GM13977 (cell line): ENCODE measurements around the gene CSK.

ENCODE experiments used
- DNase-seq: peaks from one replicate; pipeline ENCODE4 v3.0.0; 2012; ENCODE audit warnings: low spot score
- CTCF ChIP-seq: IDR thresholded peaks from 2 replicates; pipeline ENCODE4 v1.5.1; 2012; ENCODE audit warnings: mild to moderate bottlenecking, control low read depth; ENCODE audit not compliant: insufficient read depth; ENCODE audit errors: extremely low read depth, missing control alignments
- in situ Hi-C: fragments of 300-500 bp; cut with MboI; formaldehyde crosslinking; loops from one replicate; pipeline ENCODE4 v1.12.0; 2022; ENCODE audit warnings: low sequenced_read_pairs, low pct_unique_long_range_greater_than_20kb, mixed read lengths, inconsistent platforms; ENCODE audit not compliant: unreplicated experiment

CSK gene

GRCh38 chr15:74748322-74748946 is 33.4 kb upstream of the CSK start, which contains the start of gene CYP1A2:
Gene CYP1A2 (plus strand): TSS chr15:74748845. CDS start chr15:74749739, 894 bp downstream.
- DNase-seq = no peak
- TF ChIP-seq CTCF = no peak
- in situ Hi-C loops = no loop called here

GRCh38 chr15:74749832-74750231 is 32.0 kb upstream of the CSK start:
- in situ Hi-C loops = no loop called here
- DNase-seq = no peak
- TF ChIP-seq CTCF = no peak

- TF ChIP-seq CTCF = no peak
- no peak for DNase-seq
- in situ Hi-C loops = no loop called here
Observed at GRCh38 chr15:74750751-74751150, 31.1 kb upstream of the CSK start.

- TF ChIP-seq CTCF = no peak
- in situ Hi-C loops = no loop called here
- DNase-seq = no peak
Observed at GRCh38 chr15:74752011-74752410, 29.9 kb upstream of the CSK start.

GRCh38 chr15:74752531-74752930 is 29.3 kb upstream of the CSK start:
- in situ Hi-C loops = no loop called here
- no peak for TF ChIP-seq CTCF
- DNase-seq = no peak

GRCh38 chr15:74754593-74755215 is 27.2 kb upstream of the CSK start:
- no peak for TF ChIP-seq CTCF
- in situ Hi-C loops = no loop called here
- DNase-seq = no peak

GRCh38 chr15:74758736-74759135 is 23.1 kb upstream of the CSK start:
- DNase-seq = no peak
- no peak for TF ChIP-seq CTCF
- in situ Hi-C loops = no loop called here
